ENCODE measurements around the gene FHL2. TPM values are rescaled to one million over a fixed set of nuclear protein-coding genes. Genes with fewer than 3 reads are reported as not detected.

Gene FHL2
- total RNA-seq, 3 donors from 2014 or later, result 20.0 to 128 (median 98.2) TPM

DNA sequence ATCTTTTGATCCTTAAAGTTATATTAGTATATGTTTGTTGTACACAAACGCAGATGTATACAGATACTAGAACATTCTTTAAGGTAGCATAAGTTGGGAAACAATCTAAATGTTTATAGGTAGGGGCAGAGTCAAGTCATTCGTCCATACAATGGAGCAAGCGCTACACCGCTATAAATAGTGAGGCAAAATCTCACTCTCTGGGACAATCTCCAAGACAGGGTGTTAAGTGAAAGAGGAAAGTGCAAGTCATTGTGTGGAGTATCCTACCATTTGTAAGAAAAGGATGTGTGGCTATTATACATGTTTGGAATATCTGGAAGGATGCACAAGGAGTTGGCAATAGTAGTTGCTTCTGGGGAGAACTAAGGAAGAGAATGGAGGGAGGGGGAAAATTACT is 16.2 kb upstream of the FHL2 start:
- intact Hi-C loops (cut with DNase I; ENCODE audit: low total_unique reads), result loop anchor here (10.0 kb wide), 1 partner anchor 320 kb away; no protein-coding TSS in a partner anchor
- no peak for DNase-seq (ENCODE audit: low spot score in 2 of 2)
- H3K36me3 ChIP-seq, result no peaks in the 10 kb centered on the region
- peaks cover 0 to 8% of the 10 kb centered on the region in 2 donors for H3K9me3 ChIP-seq
- TF ChIP-seq, protein P1, sequence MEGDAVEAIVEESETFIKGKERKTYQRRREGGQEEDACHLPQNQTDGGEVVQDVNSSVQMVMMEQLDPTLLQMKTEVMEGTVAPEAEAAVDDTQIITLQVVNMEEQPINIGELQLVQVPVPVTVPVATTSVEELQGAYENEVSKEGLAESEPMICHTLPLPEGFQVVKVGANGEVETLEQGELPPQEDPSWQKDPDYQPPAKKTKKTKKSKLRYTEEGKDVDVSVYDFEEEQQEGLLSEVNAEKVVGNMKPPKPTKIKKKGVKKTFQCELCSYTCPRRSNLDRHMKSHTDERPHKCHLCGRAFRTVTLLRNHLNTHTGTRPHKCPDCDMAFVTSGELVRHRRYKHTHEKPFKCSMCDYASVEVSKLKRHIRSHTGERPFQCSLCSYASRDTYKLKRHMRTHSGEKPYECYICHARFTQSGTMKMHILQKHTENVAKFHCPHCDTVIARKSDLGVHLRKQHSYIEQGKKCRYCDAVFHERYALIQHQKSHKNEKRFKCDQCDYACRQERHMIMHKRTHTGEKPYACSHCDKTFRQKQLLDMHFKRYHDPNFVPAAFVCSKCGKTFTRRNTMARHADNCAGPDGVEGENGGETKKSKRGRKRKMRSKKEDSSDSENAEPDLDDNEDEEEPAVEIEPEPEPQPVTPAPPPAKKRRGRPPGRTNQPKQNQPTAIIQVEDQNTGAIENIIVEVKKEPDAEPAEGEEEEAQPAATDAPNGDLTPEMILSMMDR (IDR thresholded peaks at IDR 0.05), result no peak
- no peak for TF ChIP-seq POLR2A (IDR thresholded peaks at IDR 0.05)
- no peak for TF ChIP-seq POLR2AphosphoS5 (IDR thresholded peaks at IDR 0.05)
- no peak overlapping the region for H3K4me3 ChIP-seq
- no peaks in the 10 kb centered on the region for H3K27me3 ChIP-seq
- H3K4me1 ChIP-seq, result no peaks in the 10 kb centered on the region
- no peak overlapping the region for H3K27ac ChIP-seq

DNA sequence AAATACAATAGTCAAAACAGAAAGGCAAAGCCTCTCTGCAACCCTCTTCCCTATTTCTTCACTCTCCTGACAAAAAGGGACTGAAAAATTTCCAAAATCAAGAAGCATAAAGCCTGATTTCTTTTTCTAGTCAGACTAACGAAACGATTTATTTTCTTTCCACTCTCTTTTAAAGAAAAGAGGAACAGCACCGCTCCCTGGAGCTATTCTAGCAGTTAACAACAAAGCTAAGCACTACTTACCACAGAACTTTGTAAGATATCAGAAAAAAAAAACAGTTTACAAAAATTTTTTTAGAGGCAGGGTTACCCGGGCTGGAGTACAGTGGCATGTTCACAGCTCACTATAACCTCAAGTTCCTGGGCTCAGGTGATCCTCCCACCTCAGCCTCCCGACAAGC is 14.4 kb upstream of the FHL2 start:
- Histone ChIP-seq H3K27ac (no peak overlapping the region), H3K36me3 (no peaks in the 10 kb centered on the region)
- intact Hi-C loops (cut with DNase I; ENCODE audit: low total_unique reads), result loop anchor here (10.0 kb wide), 1 partner anchor 318 kb away; no protein-coding TSS in a partner anchor

DNA sequence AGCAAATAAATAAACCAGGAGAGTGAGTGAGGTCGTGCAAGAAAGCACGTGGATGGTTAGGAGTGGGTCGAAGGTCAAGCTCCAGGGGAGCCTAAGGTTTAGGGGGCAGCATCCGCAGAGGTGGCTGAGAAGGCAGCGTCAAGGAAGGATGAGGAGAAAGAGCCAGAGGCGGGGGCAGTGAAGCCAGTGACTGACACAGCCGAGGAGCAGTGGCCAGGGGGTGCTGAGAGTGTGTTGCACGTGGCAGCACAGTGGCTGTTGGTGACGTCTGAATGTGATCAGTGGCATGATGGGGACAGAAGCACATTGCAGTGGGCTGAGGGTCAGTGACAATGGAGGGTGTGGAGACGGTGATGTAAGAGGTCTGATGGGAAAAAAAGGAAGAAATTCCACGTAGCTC is 13.7 kb upstream of the FHL2 start:
- H3K27ac ChIP-seq, result no peak overlapping the region

More for the DNA sequence above, 14.4 kb upstream of the FHL2 start:
- Histone ChIP-seq H3K27me3 (no peaks in the 10 kb centered on the region), H3K4me1 (peaks cover 3 to 8% of the 10 kb centered on the region in 2 donors), H3K4me3 (no peak overlapping the region), H3K9me3 (no peaks in the 10 kb centered on the region)
- no peak for TF ChIP-seq POLR2A (IDR thresholded peaks at IDR 0.05)
- TF ChIP-seq, protein P1 (IDR thresholded peaks at IDR 0.05), result no peak
- no peak for TF ChIP-seq POLR2AphosphoS5 (IDR thresholded peaks at IDR 0.05)
- DNase-seq (ENCODE audit: low spot score in 2 of 2), result no peak

DNA sequence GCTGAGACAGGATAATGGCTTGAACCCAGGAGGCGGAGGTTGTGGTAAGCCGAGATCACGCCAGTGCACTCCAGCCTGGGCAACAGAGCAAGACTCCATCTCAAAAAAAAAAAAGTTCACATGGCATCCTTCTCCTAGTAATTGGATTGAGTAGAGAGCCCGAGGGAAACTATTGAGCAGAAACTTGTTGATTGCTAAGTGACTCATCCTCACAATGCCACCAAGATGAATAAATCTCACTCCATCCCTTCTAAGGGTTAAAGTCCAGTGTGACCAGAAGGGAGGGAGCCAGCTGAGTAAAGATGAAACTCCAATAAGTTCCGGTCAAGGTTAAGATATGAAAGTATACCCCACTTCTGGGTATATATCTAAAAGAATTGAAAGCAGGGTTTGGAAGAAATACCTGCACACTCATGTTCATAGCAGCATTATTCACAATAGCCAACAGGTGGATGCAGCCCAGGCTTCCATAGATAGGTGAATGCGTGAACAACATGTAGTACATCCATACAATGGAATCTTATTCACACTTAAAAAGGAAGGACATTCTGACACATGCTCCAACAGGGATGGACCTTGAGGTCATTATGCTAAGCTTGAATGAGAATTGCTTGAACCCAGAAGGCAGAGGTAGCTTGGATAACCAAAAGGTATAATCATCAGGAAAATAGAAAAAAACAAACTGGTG is 13.0 kb upstream of the FHL2 start:
- no peak for DNase-seq (ENCODE audit: low spot score in 2 of 2)
- Histone ChIP-seq H3K27me3 (no peaks in the 10 kb centered on the region), H3K9me3 (no peaks in the 10 kb centered on the region), H3K27ac (no peak overlapping the region), H3K36me3 (no peaks in the 10 kb centered on the region), H3K4me1 (peaks cover 3 to 8% of the 10 kb centered on the region in 2 donors), H3K4me3 (no peak overlapping the region)
- TF ChIP-seq POLR2A (IDR thresholded peaks at IDR 0.05) (no peak), POLR2AphosphoS5 (IDR thresholded peaks at IDR 0.05) (no peak)
- TF ChIP-seq, protein P1 (IDR thresholded peaks at IDR 0.05), result no peak
- intact Hi-C loops (cut with DNase I; ENCODE audit: low total_unique reads), result loop anchor here (10.0 kb wide), 1 partner anchor 317 kb away; no protein-coding TSS in a partner anchor

More for the DNA sequence above, 13.7 kb upstream of the FHL2 start:
- no peak for DNase-seq (ENCODE audit: low spot score in 2 of 2)
- TF ChIP-seq, protein P1 (IDR thresholded peaks at IDR 0.05), result no peak
- TF ChIP-seq POLR2AphosphoS5 (IDR thresholded peaks at IDR 0.05), result no peak
- no peak for TF ChIP-seq POLR2A (IDR thresholded peaks at IDR 0.05)
- intact Hi-C loops (cut with DNase I; ENCODE audit: low total_unique reads), result loop anchor here (10.0 kb wide), 1 partner anchor 318 kb away; no protein-coding TSS in a partner anchor
- H3K4me1 ChIP-seq, result peaks cover 3 to 8% of the 10 kb centered on the region in 2 donors
- H3K9me3 ChIP-seq, result no peaks in the 10 kb centered on the region
- H3K4me3 ChIP-seq, result no peak overlapping the region
- H3K36me3 ChIP-seq, result no peaks in the 10 kb centered on the region
- no peaks in the 10 kb centered on the region for H3K27me3 ChIP-seq

DNA sequence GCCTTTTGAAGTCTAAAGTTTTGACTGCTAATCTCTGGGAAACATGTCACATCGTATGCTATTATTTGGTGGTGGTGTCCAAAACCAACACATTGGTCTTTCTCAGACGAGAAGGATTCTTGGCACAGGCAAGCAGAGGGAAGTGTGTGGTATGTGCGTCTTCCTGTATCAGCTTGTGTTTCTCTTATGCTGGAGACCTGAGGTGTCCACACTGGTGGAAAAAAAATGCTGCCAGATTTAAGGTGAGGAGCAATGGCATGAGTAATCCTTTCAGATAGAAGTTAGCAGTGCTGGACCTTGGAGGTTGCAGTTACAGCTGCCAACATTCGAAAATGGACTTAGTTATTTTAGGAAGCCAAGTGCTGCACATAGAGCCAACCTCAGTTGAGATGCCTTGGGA is 11.7 kb upstream of the FHL2 start:
- TF ChIP-seq POLR2A (IDR thresholded peaks at IDR 0.05) (no peak), POLR2AphosphoS5 (IDR thresholded peaks at IDR 0.05) (no peak)
- TF ChIP-seq, protein P1 (IDR thresholded peaks at IDR 0.05), result no peak

More for the DNA sequence above, 11.7 kb upstream of the FHL2 start:
- intact Hi-C loops (cut with DNase I; ENCODE audit: low total_unique reads), result loop anchor here (10.0 kb wide), 1 partner anchor 316 kb away; no protein-coding TSS in a partner anchor
- H3K4me1 ChIP-seq, result peaks cover 3 to 8% of the 10 kb centered on the region in 2 donors
- H3K27ac ChIP-seq, result peak overlapping the region; percentile 75 to 83
- no peaks in the 10 kb centered on the region for H3K36me3 ChIP-seq
- DNase-seq (ENCODE audit: low spot score in 2 of 2), result peak in 1 of 2 donors; percentile 70
- peak overlapping the region in 1 of 3 donors; percentile 17 for H3K4me3 ChIP-seq
- no peaks in the 10 kb centered on the region for H3K9me3 ChIP-seq
- no peaks in the 10 kb centered on the region for H3K27me3 ChIP-seq

All from breast epithelium (tissue), 4 donors.